GM12878 (cell line): ENCODE measurements around the gene MYO1D. TPM values are rescaled to one million over a fixed set of nuclear protein-coding genes. Genes with fewer than 3 reads are reported as not detected.

Source experiments
- BRCA1 ChIP-seq: IDR thresholded peaks from 2 replicates; pipeline ENCODE4 v1.6.1; 2011; ENCODE audit warnings: low read depth, low read length, improper control_type of control experiment
- CBFB ChIP-seq: IDR thresholded peaks from 2 replicates; pipeline ENCODE4 v1.6.1; 2016; ENCODE audit warnings: antibody characterized with exemption, low read depth
- CBX5 ChIP-seq: sonication (generic); IDR thresholded peaks from 2 replicates; pipeline ENCODE4 v1.6.1; 2016; ENCODE audit warnings: low read depth, moderate library complexity, mild to moderate bottlenecking, inconsistent platforms
- CTCF ChIP-seq, 3 experiments: IDR thresholded peaks in 2 of 3; conservative IDR thresholded peaks in 1 of 3; 2 replicates each; pipeline ENCODE4 v1.5.1; 2011; ENCODE audit warnings: low read depth in 3 of 3, low read length in 3 of 3, mild to moderate bottlenecking in 3 of 3, control low read depth in 2 of 3, moderate library complexity in 2 of 3, inconsistent platforms in 1 of 3, mixed read lengths in 1 of 3; ENCODE audit not compliant: control insufficient read depth in 2 of 3, insufficient read depth in 1 of 3; ENCODE audit errors: extremely low read depth in 1 of 3
- EED ChIP-seq: sonication (generic); IDR thresholded peaks from 2 replicates; pipeline ENCODE4 v1.6.1; 2016; ENCODE audit warnings: antibody characterized with exemption, low read depth
- EGR1 ChIP-seq, 2 experiments: IDR thresholded peaks; 1 replicate in 1 of 2; 2 replicates in 1 of 2; pipeline ENCODE4 v1.6.1; 2011 to 2012; ENCODE audit warnings: low read depth in 2 of 2, low read length in 2 of 2, borderline replicate concordance in 1 of 2, mild to moderate bottlenecking in 1 of 2, moderate library complexity in 1 of 2
- ELK1 ChIP-seq: IDR thresholded peaks from 2 replicates; pipeline ENCODE4 v1.6.1; 2012; ENCODE audit warnings: low read depth, low read length, improper control_type of control experiment
- HDGF ChIP-seq: fragments of 450-650 bp; IDR thresholded peaks from 2 replicates; pipeline ENCODE4 v1.6.1; 2016; ENCODE audit warnings: antibody characterized with exemption
- IRF3 ChIP-seq: fragments of 450-650 bp; IDR thresholded peaks from 2 replicates; pipeline ENCODE4 v1.6.1; 2014; ENCODE audit warnings: mild to moderate bottlenecking
- MYC ChIP-seq: IDR thresholded peaks from 2 replicates; pipeline ENCODE4 v1.6.1; 2011; ENCODE audit warnings: mild to moderate bottlenecking, low read length, moderate library complexity, inconsistent platforms; ENCODE audit not compliant: insufficient read depth, insufficient replicate concordance, insufficient read length, severe bottlenecking
- NR2F1 ChIP-seq: fragments of 450-650 bp; conservative IDR thresholded peaks from 2 replicates; pipeline ENCODE4 v1.6.1; 2017; ENCODE audit warnings: mild to moderate bottlenecking
- NRF1 ChIP-seq: conservative IDR thresholded peaks from 2 replicates; pipeline ENCODE4 v1.6.1; 2011; ENCODE audit warnings: mild to moderate bottlenecking, low read depth, low read length, improper control_type of control experiment
- PAX5 ChIP-seq: IDR thresholded peaks from 2 replicates; pipeline ENCODE4 v1.6.1; 2011; ENCODE audit warnings: low read depth, low read length, borderline replicate concordance
- PAX8 ChIP-seq: fragments of 450-650 bp; IDR thresholded peaks from 2 replicates; pipeline ENCODE4 v1.6.1; 2017; ENCODE audit warnings: mild to moderate bottlenecking, moderate library complexity
- PML ChIP-seq: IDR thresholded peaks from 2 replicates; pipeline ENCODE4 v1.6.1; 2012; ENCODE audit warnings: low read length, inconsistent platforms
- RB1 ChIP-seq: fragments of 450-650 bp; formaldehyde crosslinking; IDR thresholded peaks from 2 replicates; pipeline ENCODE4 v1.6.1; 2017; ENCODE audit warnings: mild to moderate bottlenecking, borderline replicate concordance
- RELB ChIP-seq: fragments of 450-650 bp; IDR thresholded peaks from 2 replicates; pipeline ENCODE4 v1.6.1; 2017; ENCODE audit warnings: low read depth, mild to moderate bottlenecking, moderate library complexity
- RUNX3 ChIP-seq: IDR thresholded peaks from 2 replicates; pipeline ENCODE4 v1.6.1; 2012; ENCODE audit warnings: low read length, inconsistent platforms
- SIN3A ChIP-seq: IDR thresholded peaks from 2 replicates; pipeline ENCODE4 v1.6.1; 2012; ENCODE audit warnings: low read depth, low read length, improper control_type of control experiment
- SMAD1 ChIP-seq: fragments of 450-650 bp; IDR thresholded peaks from 2 replicates; pipeline ENCODE4 v1.6.1; 2018; ENCODE audit warnings: mild to moderate bottlenecking, low read depth; ENCODE audit not compliant: partially characterized antibody
- SREBF1 ChIP-seq: IDR thresholded peaks from 2 replicates; pipeline ENCODE4 v1.6.1; 2012; ENCODE audit warnings: mild to moderate bottlenecking, low read length
- ZNF217 ChIP-seq: fragments of 450-650 bp; IDR thresholded peaks from 2 replicates; pipeline ENCODE4 v1.6.1; 2017; ENCODE audit warnings: antibody characterized with exemption, mild to moderate bottlenecking
- ZNF687 ChIP-seq: fragments of 450-650 bp; IDR thresholded peaks from 2 replicates; pipeline ENCODE4 v1.6.1; 2017; ENCODE audit warnings: mild to moderate bottlenecking, moderate library complexity
- polyA plus RNA-seq, 11 experiments: library from polyadenylated mRNA; depleted of rRNA in 4 of 11; unstranded in 6 of 11; stranded (reverse) in 5 of 11; fragments of >200 nt; fragmentation: Nextera tagmentation in 4 of 11; fragmentation: Illumina TruSeq in 1 of 11; extraction: Ambion mirVana in 4 of 11; extraction: Trizol in 1 of 11; gene quantifications; 1 replicate in 1 of 11; 2 replicates in 10 of 11; pipeline versions ENCODE4 v1.2.1 to v1.2.3, GENCODE V29; 2011 to 2016; ENCODE audit warnings: inconsistent platforms in 2 of 11, missing spikeins in 2 of 11, low read depth in 1 of 11
- total RNA-seq, 4 experiments: library from RNA; depleted of rRNA in 3 of 4; stranded (reverse); fragments of >200 nt in 3 of 4; fragmentation: Illumina TruSeq in 1 of 4; extraction: Trizol in 1 of 4; gene quantifications; 2 replicates each; pipeline versions ENCODE4 v1.2.1 to v1.2.3, GENCODE V29; 2013 to 2021

MYO1D gene
- total and polyA plus RNA-seq, 10 of the 15 experiments (the other 5 are each of a cell fraction or from before 2014, with no cell fraction given), result 1.8 to 37.7 (median 25.4) TPM

- TF ChIP-seq CTCF (IDR thresholded peaks at IDR 0.05 in 2 of 3, conservative IDR thresholded peaks at IDR 0.05 in 1 of 3; ENCODE audit: control insufficient read depth in 2 of 3, extremely low read depth in 1 of 3, insufficient read depth in 1 of 3, low read depth in 3 of 3, low read length in 3 of 3) (0 out of 6 replicates have a peak, but pooled peaks of 1 of the 3 experiments have one; percentile 8), ZNF217 (no peak), NRF1 (no peak), HDGF (peak; percentile 49; the same call in 1 of the 2 replicates), SMAD1 (no peak), RELB (no peak), PML (no peak), PAX8 (no peak), SIN3A (no peak), BRCA1 (no peak), RUNX3 (no peak), MYC (no peak), IRF3 (no peak), ZNF687 (peak; percentile 83; the same call in 1 of the 2 replicates), EED (no peak), PAX5 (0 out of 2 replicates have a peak, but pooled peaks have one; percentile 20), RB1 (no peak), ELK1 (no peak), EGR1 (IDR thresholded peaks at IDR 0.05; ENCODE audit: borderline replicate concordance in 1 of 2, low read depth in 2 of 2, low read length in 2 of 2) (no peak), SREBF1 (no peak), CBX5 (no peak), CBFB (no peak), NR2F1 (0 out of 2 replicates have a peak, but pooled peaks have one; percentile 7)
These were observed 386.8 kb downstream of the MYO1D start (continued) for GRCh38 chr17:32490101-32490482.
